Endothelial cell (in vitro differentiated cells): ENCODE data around the gene SPG11. TPM values are rescaled to one million over a fixed set of nuclear protein-coding genes. Genes with fewer than 3 reads are reported as not detected.
"Not testable (repeated sequence)": the region's sequence is repeated elsewhere in the genome, so short reads cannot be mapped to it uniquely, and the experiment has no call there.

Source experiments
- DNase-seq: peaks from one replicate; pipeline ENCODE4 v3.0.0; 2021; ENCODE audit warnings: low spot score
- H3K27ac Mint-ChIP-seq: one replicate; pipeline ENCODE4 v1.8.0; 2021; ENCODE audit warnings: mixed read lengths, inconsistent platforms; ENCODE audit not compliant: unreplicated experiment
- H3K27me3 Mint-ChIP-seq: one replicate; pipeline ENCODE4 v1.8.0; 2021; ENCODE audit warnings: mild to moderate bottlenecking, moderate library complexity, mixed read lengths, inconsistent platforms; ENCODE audit not compliant: unreplicated experiment
- H3K36me3 Mint-ChIP-seq: one replicate; pipeline ENCODE4 v1.8.0; 2021; ENCODE audit warnings: mild to moderate bottlenecking, low read depth, mixed read lengths, inconsistent platforms; ENCODE audit not compliant: unreplicated experiment
- H3K4me1 Mint-ChIP-seq: one replicate; pipeline ENCODE4 v1.8.0; 2021; ENCODE audit warnings: mild to moderate bottlenecking, mixed read lengths, inconsistent platforms; ENCODE audit not compliant: unreplicated experiment
- H3K4me3 Mint-ChIP-seq: one replicate; pipeline ENCODE4 v1.8.0; 2021; ENCODE audit warnings: mild to moderate bottlenecking, mixed read lengths, inconsistent platforms; ENCODE audit not compliant: unreplicated experiment
- H3K9me3 Mint-ChIP-seq: one replicate; pipeline ENCODE4 v1.8.0; 2021; ENCODE audit warnings: mixed read lengths, inconsistent platforms; ENCODE audit not compliant: unreplicated experiment
- CTCF ChIP-seq: fragments of 200-600 bp; sonication (generic); IDR thresholded peaks from one replicate; pipeline ENCODE4 v1.5.0; 2021; ENCODE audit warnings: antibody characterized with exemption; ENCODE audit not compliant: unreplicated experiment
- total RNA-seq: library from RNA; stranded (reverse); fragmentation: NEBNext Ultra II Directional; extraction: Animal tissue kit (Norgen Biotek cat#: 25700); gene quantifications from one replicate; pipeline ENCODE4 v1.2.1, GENCODE V29; 2021; ENCODE audit not compliant: unreplicated experiment

The SPG11 gene
- total RNA-seq, 1 donor from 2014 or later = 37.1 TPM

- H3K36me3 Mint-ChIP-seq = peaks cover 40% of the 10 kb centered on the region
- TF ChIP-seq CTCF = no peak
- H3K9me3 Mint-ChIP-seq = peaks cover 7% of the 10 kb centered on the region
- H3K4me1 Mint-ChIP-seq = no peaks in the 10 kb centered on the region
- no peak for DNase-seq
- H3K27me3 Mint-ChIP-seq = no peaks in the 10 kb centered on the region
- no peak overlapping the region for H3K4me3 Mint-ChIP-seq
- H3K27ac Mint-ChIP-seq = no peak overlapping the region
Observed at GRCh38 chr15:44647036-44647435, 16.4 kb downstream of the SPG11 start.

- no peak for DNase-seq
- no peaks in the 10 kb centered on the region for H3K27me3 Mint-ChIP-seq
- no peak overlapping the region for H3K27ac Mint-ChIP-seq
- H3K36me3 Mint-ChIP-seq = peaks cover 41% of the 10 kb centered on the region
- peak overlapping the region; percentile 80 for H3K4me3 Mint-ChIP-seq
- TF ChIP-seq CTCF = no peak
- peaks cover 7% of the 10 kb centered on the region for H3K9me3 Mint-ChIP-seq
- H3K4me1 Mint-ChIP-seq = no peaks in the 10 kb centered on the region
Observed at GRCh38 chr15:44646460-44646859, 17.0 kb downstream of the SPG11 start.

DNA sequence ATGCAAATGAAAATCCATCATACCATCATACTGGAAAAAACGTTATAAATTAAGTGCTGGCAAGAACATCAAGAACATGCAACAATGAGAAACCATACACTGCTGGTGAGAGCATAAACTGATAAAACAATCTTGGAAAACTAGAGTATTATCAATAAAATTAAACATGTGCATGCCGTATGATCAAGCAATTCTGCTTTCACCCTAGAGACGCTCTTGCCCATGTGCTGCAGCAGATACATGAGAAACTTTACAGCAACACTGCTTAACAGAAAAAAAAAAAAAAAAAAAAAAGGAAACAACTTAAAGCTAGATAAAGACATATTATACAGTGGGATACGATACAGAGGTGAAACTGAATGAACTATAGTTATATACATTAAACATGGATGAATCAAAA is 21.8 kb downstream of the SPG11 start:
- Mint-ChIP-seq H3K4me1 (no peaks in the 10 kb centered on the region), H3K4me3 (no peak overlapping the region), H3K9me3 (peaks cover 7% of the 10 kb centered on the region), H3K27ac (no peak overlapping the region), H3K36me3 (peaks cover 25% of the 10 kb centered on the region), H3K27me3 (peaks cover 2% of the 10 kb centered on the region)
- TF ChIP-seq CTCF = no peak
- DNase-seq = no peak

DNA sequence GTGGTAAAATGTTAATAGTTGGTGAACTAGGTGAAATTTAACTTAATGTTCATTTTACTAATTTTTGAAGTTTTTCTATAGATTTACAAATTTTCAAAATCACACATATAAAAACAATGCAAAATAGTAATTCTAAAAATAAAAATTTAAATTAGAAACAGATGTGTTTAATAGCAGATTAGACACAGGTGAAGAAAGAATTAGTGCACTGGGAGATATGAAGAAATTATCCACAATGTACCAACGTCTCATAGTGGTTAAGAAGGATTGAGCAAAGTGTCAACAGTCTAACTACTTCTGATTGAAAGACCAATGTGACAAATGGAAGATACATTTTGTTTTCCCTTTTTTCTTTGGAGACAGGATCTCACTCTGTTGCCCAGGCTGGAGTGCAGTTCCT is 26.5 kb downstream of the SPG11 start:
- Mint-ChIP-seq H3K4me3 (peak overlapping the region; percentile 47), H3K27ac (no peak overlapping the region), H3K27me3 (peaks cover 2% of the 10 kb centered on the region), H3K36me3 (peaks cover 14% of the 10 kb centered on the region), H3K4me1 (no peaks in the 10 kb centered on the region), H3K9me3 (no peaks in the 10 kb centered on the region)
- no peak for TF ChIP-seq CTCF
- DNase-seq = no peak

GRCh38 chr15:44633603-44634002 is 29.9 kb downstream of the SPG11 start:
- no peak for TF ChIP-seq CTCF
- no peak for DNase-seq
- peaks cover 1% of the 10 kb centered on the region for H3K27me3 Mint-ChIP-seq
- peaks cover 9% of the 10 kb centered on the region for H3K36me3 Mint-ChIP-seq
- H3K27ac Mint-ChIP-seq = no peak overlapping the region
- H3K4me1 Mint-ChIP-seq = no peaks in the 10 kb centered on the region
- H3K4me3 Mint-ChIP-seq = no peak overlapping the region
- H3K9me3 Mint-ChIP-seq = no peaks in the 10 kb centered on the region

- H3K4me1 Mint-ChIP-seq, H3K9me3 Mint-ChIP-seq, H3K27me3 Mint-ChIP-seq, H3K27ac Mint-ChIP-seq, DNase-seq, H3K4me3 Mint-ChIP-seq: not testable (repeated sequence)
- H3K36me3 Mint-ChIP-seq = peaks cover 12% of the 10 kb centered on the region
Observed at GRCh38 chr15:44625286-44625685, 38.2 kb downstream of the SPG11 start.
